PC-3 (cell line): Measurements from ENCODE around the gene PAK4. TPM values are rescaled to one million over a fixed set of nuclear protein-coding genes. Genes with fewer than 3 reads are reported as not detected.

Experiments
- ATAC-seq: fragments of 200-7000 bp; cut with Tn5 transposase; 2 replicates; pipeline ENCODE4 v1.9.1; 2020; ENCODE audit warnings: mild to moderate bottlenecking, moderate library complexity
- BruUV-seq: library from RNA; stranded (reverse); fragments of 400-500 nt; replicated peaks from 2 replicates; lab custom pipeline; 2021; lab: Mats Ljungman, UMichigan
- CTCF ChIA-PET: fragments of 300-600 bp; sonication (Branson Sonifier 250); formaldehyde crosslinking; loops from one replicate; lab custom pipeline; 2022; ENCODE audit warnings: antibody characterized with exemption; lab: Charles Lee
- POLR2A ChIA-PET: fragments of 300-600 bp; sonication (Branson Sonifier 250); formaldehyde crosslinking; loops from one replicate; lab custom pipeline; 2022; ENCODE audit warnings: antibody characterized with exemption; ENCODE audit not compliant: unreplicated experiment; lab: Charles Lee
- DNase-seq: peaks from one replicate; pipeline ENCODE4 v3.0.0-alpha.2; 2015
- H2AFZ ChIP-seq: fragments of 300-600 bp; sonication (generic); 2 replicates; pipeline ENCODE4 v1.6.0; 2016; ENCODE audit warnings: antibody characterized with exemption, low read length
- H3F3A ChIP-seq: fragments of 300-600 bp; sonication (generic); one replicate; pipeline ENCODE4 v1.6.0; 2017; ENCODE audit warnings: antibody characterized with exemption, low read length, control low read depth, mild to moderate bottlenecking; ENCODE audit not compliant: unreplicated experiment
- H3K27ac ChIP-seq: fragments of 300-600 bp; sonication (generic); 2 replicates; pipeline ENCODE4 v1.5.1; 2016; ENCODE audit warnings: mild to moderate bottlenecking, low read length
- H3K27me3 ChIP-seq: fragments of 300-600 bp; sonication (generic); 2 replicates; pipeline ENCODE4 v1.6.1; 2016; ENCODE audit warnings: low read length, mixed read lengths
- H3K36me3 ChIP-seq: fragments of 300-600 bp; sonication (generic); 2 replicates; pipeline ENCODE4 v1.6.1; 2016; ENCODE audit warnings: low read depth, mixed run types, low read length, mixed read lengths
- H3K4me1 ChIP-seq: fragments of 300-600 bp; sonication (generic); 2 replicates; pipeline ENCODE4 v1.5.1; 2016; ENCODE audit warnings: low read length; ENCODE audit not compliant: insufficient read depth
- H3K4me2 ChIP-seq: fragments of 300-600 bp; sonication (generic); 2 replicates; pipeline ENCODE4 v1.6.0; 2016; ENCODE audit warnings: low read length
- H3K4me3 ChIP-seq: fragments of 300-600 bp; sonication (generic); 2 replicates; pipeline ENCODE4 v1.5.1; 2016; ENCODE audit warnings: mild to moderate bottlenecking, low read length, mixed read lengths
- H3K79me2 ChIP-seq: fragments of 300-600 bp; sonication (generic); 2 replicates; pipeline ENCODE4 v1.6.1; 2017; ENCODE audit warnings: low read length, mixed read lengths
- H3K9ac ChIP-seq: fragments of 300-600 bp; sonication (generic); 2 replicates; pipeline ENCODE4 v1.6.0; 2016; ENCODE audit warnings: mild to moderate bottlenecking, low read length
- H3K9me2 ChIP-seq: fragments of 300-600 bp; sonication (generic); replicated peaks from 2 replicates; pipeline ENCODE4 v1.6.1; 2016; ENCODE audit warnings: mixed run types, low read length, mixed read lengths
- H3K9me3 ChIP-seq: fragments of 300-600 bp; sonication (generic); 2 replicates; pipeline ENCODE4 v1.6.1; 2016; ENCODE audit warnings: low read length, mixed read lengths
- H4K20me1 ChIP-seq: fragments of 300-600 bp; sonication (generic); 2 replicates; pipeline ENCODE4 v1.6.1; 2016; ENCODE audit warnings: low read length, mixed read lengths
- CTCF ChIP-seq: fragments of 300-600 bp; sonication (generic); conservative IDR thresholded peaks from 2 replicates; pipeline ENCODE4 v1.5.1; 2017; ENCODE audit warnings: antibody characterized with exemption, low read depth, mild to moderate bottlenecking, low read length
- EZH2 ChIP-seq: fragments of 300-600 bp; sonication (generic); IDR thresholded peaks from one replicate; pipeline ENCODE4 v1.6.1; 2017; ENCODE audit warnings: antibody characterized with exemption, mild to moderate bottlenecking, low read length; ENCODE audit not compliant: unreplicated experiment
- EZH2phosphoT487 ChIP-seq: fragments of 300-600 bp; sonication (generic); IDR thresholded peaks from 2 replicates; pipeline ENCODE4 v1.6.1; 2018; ENCODE audit warnings: mild to moderate bottlenecking, antibody characterized with exemption, low read length, borderline replicate concordance
- intact Hi-C: fragments of 100-400 bp; cut with micrococcal nuclease; formaldehyde crosslinking; loops from 2 replicates; pipeline ENCODE4 v1.9.0; 2023
- total RNA-seq: library from RNA; depleted of rRNA; stranded (reverse); fragments of >200 nt; gene quantifications from 2 replicates; pipeline ENCODE4 v1.2.3, GENCODE V29; 2014

Gene PAK4
- total RNA-seq, 1 experiment from 2014 or later: 13.5 TPM

GRCh38 chr19:39152066-39152465 lies 26.5 kb downstream of the PAK4 start:
- Histone ChIP-seq H3K27ac (no peak overlapping the region), H3F3A (no peaks in the 10 kb centered on the region), H4K20me1 (no peaks in the 10 kb centered on the region), H2AFZ (no peak overlapping the region), H3K9me3 (no peaks in the 10 kb centered on the region), H3K36me3 (no peaks in the 10 kb centered on the region), H3K9me2 (no peaks in the 10 kb centered on the region), H3K4me3 (no peak overlapping the region), H3K9ac (no peak overlapping the region), H3K4me1 (peaks cover 32% of the 10 kb centered on the region), H3K79me2 (peaks cover 63% of the 10 kb centered on the region), H3K4me2 (no peak overlapping the region), H3K27me3 (no peaks in the 10 kb centered on the region)
- ChIA-PET POLR2A (no interaction called here), CTCF (no interaction called here)
- intact Hi-C loops: no loop called here
- no TSS peak for BruUV-seq
- ATAC-seq (no peak), DNase-seq (no peak)
- TF ChIP-seq EZH2 (no peak), EZH2phosphoT487 (no peak), CTCF (no peak)

- CTCF ChIA-PET: no interaction called here
- H3K9me3 ChIP-seq: no peaks in the 10 kb centered on the region
- no peaks in the 10 kb centered on the region for H3F3A ChIP-seq
- H3K36me3 ChIP-seq: no peaks in the 10 kb centered on the region
- peaks cover 68% of the 10 kb centered on the region for H3K79me2 ChIP-seq
- no peak for DNase-seq
- H3K9ac ChIP-seq: 0 out of 2 replicates have a peak overlapping the region, but pooled peaks have one; percentile 25
- intact Hi-C loops: no loop called here
- H4K20me1 ChIP-seq: no peaks in the 10 kb centered on the region
- POLR2A ChIA-PET: no interaction called here
- peak overlapping the region; percentile 59 for H3K4me2 ChIP-seq
- peaks cover 32% of the 10 kb centered on the region for H3K4me1 ChIP-seq
- BruUV-seq: no TSS peak
- H2AFZ ChIP-seq: no peak overlapping the region
- H3K4me3 ChIP-seq: no peak overlapping the region
- ATAC-seq: no peak
- H3K9me2 ChIP-seq: no peaks in the 10 kb centered on the region
- H3K27ac ChIP-seq: peak overlapping the region; percentile 81
- no peak for TF ChIP-seq CTCF
- TF ChIP-seq EZH2phosphoT487: no peak
- TF ChIP-seq EZH2: no peak
- no peaks in the 10 kb centered on the region for H3K27me3 ChIP-seq
Measured at GRCh38 chr19:39154100-39154628, 28.6 kb downstream of the PAK4 start.

GRCh38 chr19:39154629-39155100 lies 29.1 kb downstream of the PAK4 start:
- H3K9ac ChIP-seq: peak overlapping the region; percentile 40; the same call in 1 of the 2 replicates
- H3K4me2 ChIP-seq: peak overlapping the region; percentile 59
- no TSS peak for BruUV-seq
- H3F3A ChIP-seq: no peaks in the 10 kb centered on the region
- TF ChIP-seq EZH2phosphoT487 (no peak), CTCF (0 out of 2 replicates have a peak, but pooled peaks have one; percentile 9)
- CTCF ChIA-PET: no interaction called here
- intact Hi-C loops: no loop called here
- no peaks in the 10 kb centered on the region for H4K20me1 ChIP-seq
- H3K27ac ChIP-seq: peak overlapping the region; percentile 81
- ATAC-seq (peak; percentile 56), DNase-seq (peak; percentile 75)
- H3K9me3 ChIP-seq: no peaks in the 10 kb centered on the region
- H2AFZ ChIP-seq: no peak overlapping the region
- POLR2A ChIA-PET: no interaction called here
- no peaks in the 10 kb centered on the region for H3K36me3 ChIP-seq
- H3K27me3 ChIP-seq: no peaks in the 10 kb centered on the region
- no peak overlapping the region for H3K4me3 ChIP-seq
- H3K9me2 ChIP-seq: no peaks in the 10 kb centered on the region
- H3K4me1 ChIP-seq: peaks cover 32% of the 10 kb centered on the region
- peaks cover 66% of the 10 kb centered on the region for H3K79me2 ChIP-seq
